HG03159 (cell line): Measurements from ENCODE around the gene RASL10B.

Experiments
- ATAC-seq: cut with Tn5 transposase; IDR thresholded peaks from one replicate; pipeline ENCODE4 v1.9.1; 2021; ENCODE audit warnings: mild to moderate bottlenecking, moderate library complexity; ENCODE audit not compliant: unreplicated experiment

RASL10B gene

GRCh38 chr17:35716897-35717465 is 14.5 kb upstream of the RASL10B start:
- ATAC-seq: no peak

GRCh38 chr17:35717475-35717874 is 14.0 kb upstream of the RASL10B start:
- no peak for ATAC-seq

- no peak for ATAC-seq
These were observed 7.7 kb upstream of the RASL10B start for GRCh38 chr17:35723735-35724134.

- ATAC-seq: no peak
These were observed 6.4 kb upstream of the RASL10B start for GRCh38 chr17:35725058-35725457.

GRCh38 chr17:35725802-35726126 is 5.7 kb upstream of the RASL10B start:
- no peak for ATAC-seq

GRCh38 chr17:35726127-35726952 is 5.1 kb upstream of the RASL10B start:
- ATAC-seq: no peak

GRCh38 chr17:35726953-35727460 is 4.4 kb upstream of the RASL10B start:
- no peak for ATAC-seq

GRCh38 chr17:35727635-35728034 is 3.8 kb upstream of the RASL10B start:
- no peak for ATAC-seq

- no peak for ATAC-seq
These were observed 2.9 kb upstream of the RASL10B start for GRCh38 chr17:35728551-35728950.

GRCh38 chr17:35729405-35729833 is 2.0 kb upstream of the RASL10B start:
- ATAC-seq: no peak

- ATAC-seq: no peak
These were observed 936 bp upstream of the RASL10B start for GRCh38 chr17:35730400-35731005.

- ATAC-seq: no peak
These were observed 722 bp downstream of the RASL10B start for GRCh38 chr17:35731917-35732805.

- ATAC-seq: no peak
These were observed 1.3 kb downstream of the RASL10B start for GRCh38 chr17:35732806-35733136.

- no peak for ATAC-seq
These were observed 1.9 kb downstream of the RASL10B start for GRCh38 chr17:35733366-35733765.

GRCh38 chr17:35734396-35734795 is 3.0 kb downstream of the RASL10B start:
- ATAC-seq: no peak

- no peak for ATAC-seq
These were observed 3.8 kb downstream of the RASL10B start for GRCh38 chr17:35735036-35735805.

GRCh38 chr17:35736236-35736635 is 4.8 kb downstream of the RASL10B start:
- no peak for ATAC-seq

- ATAC-seq: no peak
These were observed 7.2 kb downstream of the RASL10B start for GRCh38 chr17:35738519-35739133.

GRCh38 chr17:35740216-35740615 is 8.8 kb downstream of the RASL10B start:
- ATAC-seq: no peak
